Ishikawa (cell line): ENCODE data around the gene SLC38A10.

Source experiments
- CEBPB ChIP-seq: IDR thresholded peaks from 2 replicates; pipeline ENCODE4 v1.6.1; 2012
- CREB1 ChIP-seq: IDR thresholded peaks from 2 replicates; pipeline ENCODE4 v1.6.1; 2012; ENCODE audit warnings: low read depth
- EP300 ChIP-seq: IDR thresholded peaks from 2 replicates; pipeline ENCODE4 v1.6.1; 2012; ENCODE audit warnings: borderline replicate concordance
- FOXM1 ChIP-seq: IDR thresholded peaks from 2 replicates; pipeline ENCODE4 v1.6.1; 2012; ENCODE audit warnings: low read depth, borderline replicate concordance
- NFIC ChIP-seq: IDR thresholded peaks from 2 replicates; pipeline ENCODE4 v1.6.1; 2012
- RAD21 ChIP-seq: IDR thresholded peaks from 2 replicates; pipeline ENCODE4 v1.6.1; 2012; ENCODE audit warnings: low read depth
- TAF1 ChIP-seq: IDR thresholded peaks from 2 replicates; pipeline ENCODE4 v1.6.1; 2012; ENCODE audit warnings: low read depth, mild to moderate bottlenecking
- TCF12 ChIP-seq: IDR thresholded peaks from 2 replicates; pipeline ENCODE4 v1.6.1; 2012; ENCODE audit warnings: low read depth
- TEAD4 ChIP-seq: IDR thresholded peaks from 2 replicates; pipeline ENCODE4 v1.6.1; 2012
- YY1 ChIP-seq: IDR thresholded peaks from 2 replicates; pipeline ENCODE4 v1.6.1; 2012; ENCODE audit warnings: low read depth
- ZBTB7A ChIP-seq: IDR thresholded peaks from 2 replicates; pipeline ENCODE4 v1.6.1; 2012; ENCODE audit warnings: low read depth
- TF ChIP-seq, protein P1 (sequence below): IDR thresholded peaks from 2 replicates; pipeline ENCODE4 v1.6.1; 2012; ENCODE audit warnings: low read depth, mild to moderate bottlenecking
- TF ChIP-seq, protein P2 (sequence below): IDR thresholded peaks from 2 replicates; pipeline ENCODE4 v1.6.1; 2012

DNA sequence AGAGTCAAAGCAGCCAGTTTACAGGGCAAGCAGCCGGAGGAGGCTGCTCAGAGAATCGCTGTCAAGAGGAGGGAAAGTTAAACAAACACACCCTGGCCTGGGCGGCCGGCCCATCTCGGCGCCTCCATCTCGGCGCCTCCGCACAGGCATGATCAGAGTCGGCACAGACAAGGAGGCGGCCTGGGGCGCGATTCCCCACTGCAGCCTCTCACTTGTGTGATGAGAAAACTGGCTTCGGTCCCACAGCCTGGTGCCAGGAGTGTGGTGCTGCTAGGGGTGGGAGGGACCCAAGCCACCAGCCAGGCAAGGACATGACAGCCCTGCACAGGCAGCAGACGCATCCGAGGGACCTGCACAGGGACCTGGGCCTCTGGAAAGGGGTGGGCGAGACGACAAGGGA, 17.7 kb downstream of the SLC38A10 start:
- TF ChIP-seq, protein P1, sequence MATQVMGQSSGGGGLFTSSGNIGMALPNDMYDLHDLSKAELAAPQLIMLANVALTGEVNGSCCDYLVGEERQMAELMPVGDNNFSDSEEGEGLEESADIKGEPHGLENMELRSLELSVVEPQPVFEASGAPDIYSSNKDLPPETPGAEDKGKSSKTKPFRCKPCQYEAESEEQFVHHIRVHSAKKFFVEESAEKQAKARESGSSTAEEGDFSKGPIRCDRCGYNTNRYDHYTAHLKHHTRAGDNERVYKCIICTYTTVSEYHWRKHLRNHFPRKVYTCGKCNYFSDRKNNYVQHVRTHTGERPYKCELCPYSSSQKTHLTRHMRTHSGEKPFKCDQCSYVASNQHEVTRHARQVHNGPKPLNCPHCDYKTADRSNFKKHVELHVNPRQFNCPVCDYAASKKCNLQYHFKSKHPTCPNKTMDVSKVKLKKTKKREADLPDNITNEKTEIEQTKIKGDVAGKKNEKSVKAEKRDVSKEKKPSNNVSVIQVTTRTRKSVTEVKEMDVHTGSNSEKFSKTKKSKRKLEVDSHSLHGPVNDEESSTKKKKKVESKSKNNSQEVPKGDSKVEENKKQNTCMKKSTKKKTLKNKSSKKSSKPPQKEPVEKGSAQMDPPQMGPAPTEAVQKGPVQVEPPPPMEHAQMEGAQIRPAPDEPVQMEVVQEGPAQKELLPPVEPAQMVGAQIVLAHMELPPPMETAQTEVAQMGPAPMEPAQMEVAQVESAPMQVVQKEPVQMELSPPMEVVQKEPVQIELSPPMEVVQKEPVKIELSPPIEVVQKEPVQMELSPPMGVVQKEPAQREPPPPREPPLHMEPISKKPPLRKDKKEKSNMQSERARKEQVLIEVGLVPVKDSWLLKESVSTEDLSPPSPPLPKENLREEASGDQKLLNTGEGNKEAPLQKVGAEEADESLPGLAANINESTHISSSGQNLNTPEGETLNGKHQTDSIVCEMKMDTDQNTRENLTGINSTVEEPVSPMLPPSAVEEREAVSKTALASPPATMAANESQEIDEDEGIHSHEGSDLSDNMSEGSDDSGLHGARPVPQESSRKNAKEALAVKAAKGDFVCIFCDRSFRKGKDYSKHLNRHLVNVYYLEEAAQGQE, result no peak
- TF ChIP-seq TAF1 (no peak), TCF12 (no peak), EP300 (no peak), RAD21 (no peak), ZBTB7A (no peak), CREB1 (no peak), FOXM1 (no peak), YY1 (no peak), CEBPB (no peak), NFIC (no peak), TEAD4 (no peak)
- TF ChIP-seq, protein P2, sequence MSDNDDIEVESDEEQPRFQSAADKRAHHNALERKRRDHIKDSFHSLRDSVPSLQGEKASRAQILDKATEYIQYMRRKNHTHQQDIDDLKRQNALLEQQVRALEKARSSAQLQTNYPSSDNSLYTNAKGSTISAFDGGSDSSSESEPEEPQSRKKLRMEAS, result no peak
